ENCODE data around the gene GALM.
"Not testable (repeated sequence)": the region's sequence is repeated elsewhere in the genome, so short reads cannot be mapped to it uniquely, and the experiment has no call there.

The GALM gene

GRCh38 chr2:38650012-38650411, 15.9 kb upstream of the GALM start:
- no peak for DNase-seq

GRCh38 chr2:38650717-38651116, 15.2 kb upstream of the GALM start:
- no peak for DNase-seq

- DNase-seq: no peak
These were observed 13.3 kb upstream of the GALM start for GRCh38 chr2:38652431-38653273.

- DNase-seq: no peak
These were observed 12.6 kb upstream of the GALM start for GRCh38 chr2:38653380-38653714.

- DNase-seq: no peak
These were observed 12.0 kb upstream of the GALM start for GRCh38 chr2:38653715-38654527.

- no peak for DNase-seq
These were observed 11.2 kb upstream of the GALM start for GRCh38 chr2:38654528-38655381.

GRCh38 chr2:38655441-38655840, 10.5 kb upstream of the GALM start:
- no peak for DNase-seq

GRCh38 chr2:38656866-38657480, 8.9 kb upstream of the GALM start:
- no peak for DNase-seq

- DNase-seq: no peak
These were observed 7.3 kb upstream of the GALM start for GRCh38 chr2:38658613-38659012.

GRCh38 chr2:38659115-38659514, 6.8 kb upstream of the GALM start:
- no peak for DNase-seq

GRCh38 chr2:38660282-38660681, 5.6 kb upstream of the GALM start:
- DNase-seq: no peak

GRCh38 chr2:38661306-38661705, 4.6 kb upstream of the GALM start:
- DNase-seq: no peak

GRCh38 chr2:38666556-38666910, 619 bp downstream of the GALM start:
- no peak for DNase-seq

- no peak for DNase-seq
These were observed 2.2 kb downstream of the GALM start for GRCh38 chr2:38668092-38668491.

- no peak for DNase-seq
These were observed 3.0 kb downstream of the GALM start for GRCh38 chr2:38668779-38669479.

GRCh38 chr2:38671303-38671702, 5.4 kb downstream of the GALM start:
- no peak for DNase-seq

GRCh38 chr2:38671946-38672345, 6.0 kb downstream of the GALM start:
- no peak for DNase-seq

- DNase-seq: no peak
These were observed 6.8 kb downstream of the GALM start for GRCh38 chr2:38672445-38673391.

GRCh38 chr2:38676681-38677080, 10.8 kb downstream of the GALM start:
- DNase-seq: no peak

GRCh38 chr2:38680868-38681267, 15.0 kb downstream of the GALM start:
- not testable (repeated sequence) for DNase-seq

GRCh38 chr2:38682008-38682575, 16.2 kb downstream of the GALM start:
- no peak for DNase-seq

All from NCI-H345 (cell line).